Activated naive CD4-positive, alpha-beta T cell treated with anti-CD3 and anti-CD28 coated beads, Interleukin-2, amount 10 ng/mL, durations not matched to agents 7 days and 5 days (primary cell): ENCODE data around the gene PMP22.

Experiments used
- CTCF ChIA-PET: fragments of 350-600 bp; sonication (Branson Sonifier 250); formaldehyde crosslinking; loops from one replicate; lab custom pipeline; 2021; ENCODE audit warnings: antibody characterized with exemption; lab: Charles Lee
- DNase-seq: peaks from one replicate; pipeline ENCODE4 v3.0.0-alpha.2; 2020
- H3K27ac Mint-ChIP-seq: one replicate; pipeline ENCODE4 v1.8.0; 2021; ENCODE audit warnings: mild to moderate bottlenecking, moderate library complexity, mixed read lengths
- H3K27me3 Mint-ChIP-seq: one replicate; pipeline ENCODE4 v1.8.0; 2021; ENCODE audit warnings: mild to moderate bottlenecking, mixed read lengths
- H3K36me3 Mint-ChIP-seq: one replicate; pipeline ENCODE4 v1.8.0; 2021; ENCODE audit warnings: mixed read lengths
- H3K4me1 Mint-ChIP-seq: one replicate; pipeline ENCODE4 v1.8.0; 2021; ENCODE audit warnings: mixed read lengths
- H3K4me3 Mint-ChIP-seq: one replicate; pipeline ENCODE4 v1.8.0; 2021; ENCODE audit warnings: mild to moderate bottlenecking, moderate library complexity, mixed read lengths
- H3K9me3 Mint-ChIP-seq: one replicate; pipeline ENCODE4 v1.8.0; 2021; ENCODE audit warnings: mixed read lengths

The PMP22 gene

DNA sequence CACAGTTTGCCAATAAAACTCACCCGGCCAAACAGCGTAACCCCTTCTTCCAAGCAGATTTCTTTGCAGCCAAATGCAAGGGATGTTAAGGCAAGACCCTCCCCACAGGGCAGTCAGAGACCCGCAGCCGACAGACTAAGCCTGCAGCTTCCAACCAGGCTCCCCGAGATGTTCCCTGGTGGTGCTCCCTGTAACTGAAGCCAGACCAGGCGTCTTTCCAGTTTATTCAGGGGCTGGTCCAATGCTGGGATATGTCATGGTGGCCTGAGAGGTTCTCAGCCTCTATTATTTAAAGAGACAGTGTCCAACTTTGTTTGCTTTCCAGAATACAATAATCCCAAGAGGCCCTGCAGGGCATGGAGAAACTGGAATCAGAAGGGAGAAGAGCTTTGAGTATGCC is at the start of gene PMP22:
Gene PMP22 (minus strand): TSS at position 196 of the 400 bp plus-strand sequence. CDS start 4,599 bp downstream, outside the sequence.
- Mint-ChIP-seq H3K9me3 (no peaks in the 10 kb centered on the region), H3K4me3 (no peak within 1 kb of the TSS), H3K27ac (no peak within 1 kb of the TSS), H3K27me3 (peaks cover 71% of the 10 kb centered on the region), H3K4me1 (peaks cover 12% of the 10 kb centered on the region), H3K36me3 (no peaks in the 10 kb centered on the region)
- CTCF ChIA-PET = no interaction called here
- DNase-seq = no peak

DNA sequence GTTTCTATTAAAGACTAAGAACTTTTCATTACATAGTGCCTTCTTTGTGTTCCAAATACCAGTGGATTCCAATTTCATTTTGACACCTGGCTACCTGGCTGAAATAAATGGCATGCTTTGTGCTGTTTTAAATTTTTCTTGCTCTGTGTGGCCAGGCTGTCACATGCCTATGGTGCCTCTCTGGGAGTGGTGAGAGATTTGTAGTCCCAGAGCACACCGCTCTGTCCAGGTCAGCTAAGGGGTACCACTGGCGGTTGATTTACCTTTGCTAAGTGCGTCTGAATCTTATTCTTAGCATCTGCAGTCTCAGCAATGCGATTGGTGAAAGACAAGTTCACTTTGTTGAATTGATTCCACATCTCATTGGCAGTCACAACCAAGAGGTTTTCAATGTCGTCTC is 46.9 kb upstream of the PMP22 start:
- Mint-ChIP-seq H3K4me3 (no peak overlapping the region), H3K9me3 (no peaks in the 10 kb centered on the region), H3K36me3 (no peaks in the 10 kb centered on the region), H3K27me3 (peaks cover 5% of the 10 kb centered on the region), H3K27ac (no peak overlapping the region), H3K4me1 (no peaks in the 10 kb centered on the region)
- CTCF ChIA-PET = no interaction called here
- no peak for DNase-seq

DNA sequence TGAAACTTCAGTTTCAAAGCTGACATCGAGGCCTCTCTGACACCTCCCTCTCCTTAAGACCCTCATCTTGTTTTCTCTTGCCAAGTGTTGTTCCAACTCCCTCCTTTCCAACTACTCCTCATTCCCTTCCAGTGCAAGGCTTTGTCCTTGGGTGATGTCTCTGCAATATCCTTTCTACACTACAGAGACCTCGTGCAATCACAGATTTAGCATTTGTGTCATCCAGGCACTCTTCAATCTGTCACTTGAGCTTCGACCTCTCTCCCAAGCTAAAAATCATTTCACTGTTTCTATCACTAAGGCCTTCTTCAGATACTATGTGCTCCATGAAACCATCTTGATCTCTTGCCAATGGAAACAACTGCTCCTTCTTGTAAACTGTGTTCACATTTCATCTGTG is 44.7 kb upstream of the PMP22 start:
- CTCF ChIA-PET = no interaction called here
- Mint-ChIP-seq H3K36me3 (no peaks in the 10 kb centered on the region), H3K4me3 (no peak overlapping the region), H3K27ac (no peak overlapping the region), H3K9me3 (no peaks in the 10 kb centered on the region), H3K4me1 (peaks cover 2% of the 10 kb centered on the region), H3K27me3 (peaks cover 5% of the 10 kb centered on the region)
- no peak for DNase-seq

DNA sequence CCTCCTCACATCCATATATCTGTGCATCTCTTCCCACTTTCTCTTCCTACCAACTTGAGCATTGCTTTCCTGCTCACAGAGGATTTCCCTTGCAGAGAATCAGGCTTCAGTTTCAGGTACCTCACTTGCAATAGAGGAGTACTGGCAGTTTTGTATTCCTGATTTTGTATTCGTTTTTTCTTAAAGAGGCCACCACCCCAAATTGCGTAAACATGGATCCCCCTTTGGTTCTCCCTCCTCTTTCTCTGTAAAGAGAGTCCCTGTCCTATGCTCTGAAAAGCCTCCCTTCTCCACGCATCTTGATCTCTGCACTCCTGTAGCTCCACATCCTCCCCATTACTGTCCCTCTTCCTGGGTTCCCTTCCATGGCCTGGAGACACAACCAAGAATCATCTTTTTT is 44.1 kb upstream of the PMP22 start:
- Mint-ChIP-seq H3K4me1 (peaks cover 2% of the 10 kb centered on the region), H3K27me3 (peaks cover 3% of the 10 kb centered on the region), H3K9me3 (no peaks in the 10 kb centered on the region), H3K4me3 (no peak overlapping the region), H3K36me3 (no peaks in the 10 kb centered on the region), H3K27ac (no peak overlapping the region)
- DNase-seq = no peak
- CTCF ChIA-PET = no interaction called here

DNA sequence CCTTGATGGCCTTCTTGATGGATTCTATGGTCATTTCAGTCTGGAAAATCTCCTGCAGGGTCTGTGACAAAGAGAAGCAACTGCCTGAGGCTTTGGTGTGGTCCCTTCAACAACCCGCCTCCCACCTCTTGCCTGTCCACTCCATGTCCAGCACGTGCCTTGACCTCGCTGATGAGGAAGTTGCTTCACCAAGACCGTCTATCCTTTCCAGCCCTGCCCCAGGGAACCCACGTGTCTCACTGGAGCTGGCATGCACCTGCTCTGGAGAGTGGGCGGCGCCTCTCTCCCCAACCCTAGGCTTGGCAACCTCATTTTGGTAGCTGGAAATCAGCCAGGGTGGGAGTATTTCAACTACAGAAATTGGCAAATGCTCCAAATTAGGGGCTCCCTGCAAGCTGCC is 43.6 kb upstream of the PMP22 start:
- H3K27ac Mint-ChIP-seq = no peak overlapping the region
- peaks cover 2% of the 10 kb centered on the region for H3K4me1 Mint-ChIP-seq
- DNase-seq = no peak
- no peaks in the 10 kb centered on the region for H3K36me3 Mint-ChIP-seq
- CTCF ChIA-PET = no interaction called here
- H3K27me3 Mint-ChIP-seq = no peaks in the 10 kb centered on the region
- H3K9me3 Mint-ChIP-seq = no peaks in the 10 kb centered on the region
- no peak overlapping the region for H3K4me3 Mint-ChIP-seq

DNA sequence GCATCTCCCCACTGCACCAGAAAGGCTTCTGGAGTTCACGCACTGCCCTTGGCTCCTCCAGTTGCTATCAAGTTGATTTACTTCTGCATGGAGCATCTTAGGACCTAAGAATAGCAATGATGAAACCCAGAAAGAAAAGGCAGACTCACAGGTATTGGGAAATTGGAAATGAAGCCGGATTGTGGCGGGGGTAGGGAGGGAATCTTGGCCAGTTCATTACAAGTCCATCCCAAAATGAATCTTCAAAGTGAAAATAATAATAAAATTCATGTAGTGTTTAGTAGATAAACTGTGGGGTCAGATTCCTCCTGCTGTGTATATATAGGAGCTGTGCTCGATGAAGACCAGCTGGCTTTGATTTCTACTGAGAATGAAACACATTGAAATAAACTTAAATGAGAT is 42.6 kb upstream of the PMP22 start:
- peaks cover 2% of the 10 kb centered on the region for H3K4me1 Mint-ChIP-seq
- no peaks in the 10 kb centered on the region for H3K9me3 Mint-ChIP-seq
- no peak overlapping the region for H3K4me3 Mint-ChIP-seq
- CTCF ChIA-PET = no interaction called here
- H3K27me3 Mint-ChIP-seq = no peaks in the 10 kb centered on the region
- no peak for DNase-seq
- no peaks in the 10 kb centered on the region for H3K36me3 Mint-ChIP-seq
- no peak overlapping the region for H3K27ac Mint-ChIP-seq

DNA sequence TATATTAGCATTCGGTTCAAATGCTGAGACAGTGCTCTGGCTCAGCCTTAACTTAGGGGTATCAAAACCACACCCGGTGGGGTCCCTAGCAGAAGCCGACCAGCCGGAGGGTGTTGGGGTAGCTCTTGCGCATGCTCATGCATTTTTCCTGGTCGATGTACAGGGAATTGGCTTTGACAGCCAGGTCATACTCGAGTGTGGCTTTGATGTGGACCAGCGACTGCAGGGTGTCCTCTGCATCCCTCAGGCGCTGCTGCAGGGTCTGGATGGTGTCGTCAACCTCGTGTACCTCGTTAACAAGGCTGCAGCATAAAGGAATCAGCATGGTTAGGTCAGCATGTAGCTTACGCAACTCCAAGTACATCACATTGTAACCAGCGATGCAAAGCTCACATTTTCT is 38.7 kb upstream of the PMP22 start:
- no peak overlapping the region for H3K27ac Mint-ChIP-seq
- H3K9me3 Mint-ChIP-seq = no peaks in the 10 kb centered on the region
- H3K27me3 Mint-ChIP-seq = no peaks in the 10 kb centered on the region
- CTCF ChIA-PET = no interaction called here
- no peak overlapping the region for H3K4me3 Mint-ChIP-seq
- peaks cover 2% of the 10 kb centered on the region for H3K4me1 Mint-ChIP-seq
- H3K36me3 Mint-ChIP-seq = no peaks in the 10 kb centered on the region
- no peak for DNase-seq

DNA sequence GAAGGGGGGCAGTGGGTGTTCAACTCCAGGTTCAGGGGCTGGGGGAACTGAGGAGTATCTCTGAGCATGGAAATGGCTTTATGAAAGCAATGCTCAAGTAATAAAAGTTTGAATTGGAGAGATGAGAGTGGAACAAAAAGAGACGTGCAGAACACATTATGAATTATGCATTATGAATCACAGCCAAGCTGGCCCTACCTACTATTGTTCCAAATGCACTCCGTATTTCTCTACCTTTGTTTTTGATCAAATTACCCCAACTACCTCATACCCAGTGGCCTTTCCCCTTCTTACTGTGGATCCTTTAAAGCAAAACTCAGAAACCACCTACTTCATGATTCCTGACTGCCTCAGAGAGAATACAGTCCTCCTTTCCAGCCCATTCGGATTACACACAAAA is 38.1 kb upstream of the PMP22 start:
- H3K4me1 Mint-ChIP-seq = peaks cover 2% of the 10 kb centered on the region
- no peak overlapping the region for H3K27ac Mint-ChIP-seq
- CTCF ChIA-PET = no interaction called here
- no peaks in the 10 kb centered on the region for H3K27me3 Mint-ChIP-seq
- no peak for DNase-seq
- H3K36me3 Mint-ChIP-seq = no peaks in the 10 kb centered on the region
- no peaks in the 10 kb centered on the region for H3K9me3 Mint-ChIP-seq
- no peak overlapping the region for H3K4me3 Mint-ChIP-seq

DNA sequence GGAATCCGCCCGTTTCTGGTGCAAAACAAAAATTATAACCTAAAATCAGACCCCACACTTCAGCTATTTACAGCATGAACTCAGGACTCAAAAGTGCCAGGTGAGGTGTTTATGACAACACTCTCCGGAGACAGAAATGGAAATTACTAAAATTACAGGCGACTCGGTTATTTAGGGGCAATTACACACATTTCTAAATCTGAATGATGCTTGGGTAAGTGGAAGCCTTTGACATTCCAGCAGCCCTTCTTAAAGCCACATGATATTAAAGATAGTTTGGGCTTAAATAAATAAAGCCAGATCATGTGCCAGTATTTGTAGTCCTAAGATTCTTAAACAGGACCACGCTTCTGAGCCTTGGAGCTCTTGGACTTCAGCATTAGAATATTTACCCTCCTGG is 36.7 kb upstream of the PMP22 start:
- no peaks in the 10 kb centered on the region for H3K27me3 Mint-ChIP-seq
- H3K4me3 Mint-ChIP-seq = no peak overlapping the region
- H3K36me3 Mint-ChIP-seq = no peaks in the 10 kb centered on the region
- no peaks in the 10 kb centered on the region for H3K9me3 Mint-ChIP-seq
- CTCF ChIA-PET = no interaction called here
- H3K4me1 Mint-ChIP-seq = peaks cover 2% of the 10 kb centered on the region
- H3K27ac Mint-ChIP-seq = no peak overlapping the region
- DNase-seq = no peak

DNA sequence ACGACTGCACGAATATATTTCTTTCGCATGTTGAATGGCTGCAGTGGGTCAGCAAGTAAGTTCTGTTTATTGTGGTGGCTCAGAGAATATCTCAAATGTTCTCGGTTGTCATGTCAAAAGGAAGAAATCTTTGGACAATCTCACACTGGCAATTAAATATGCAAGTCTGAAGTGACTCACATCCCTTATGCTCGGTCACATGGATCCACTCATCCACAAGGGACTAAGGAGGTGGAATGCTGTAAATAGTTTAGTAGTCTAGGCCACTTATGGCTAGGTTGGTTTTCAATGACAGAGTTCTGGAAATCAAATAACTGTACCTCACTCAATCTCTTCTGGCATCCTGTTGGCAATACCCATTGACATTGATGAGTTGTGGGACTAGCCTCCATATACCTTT is 33.0 kb upstream of the PMP22 start:
- Mint-ChIP-seq H3K36me3 (no peaks in the 10 kb centered on the region), H3K4me1 (no peaks in the 10 kb centered on the region), H3K27me3 (no peaks in the 10 kb centered on the region), H3K27ac (no peak overlapping the region), H3K4me3 (no peak overlapping the region), H3K9me3 (no peaks in the 10 kb centered on the region)
- CTCF ChIA-PET = no interaction called here
- DNase-seq = no peak

DNA sequence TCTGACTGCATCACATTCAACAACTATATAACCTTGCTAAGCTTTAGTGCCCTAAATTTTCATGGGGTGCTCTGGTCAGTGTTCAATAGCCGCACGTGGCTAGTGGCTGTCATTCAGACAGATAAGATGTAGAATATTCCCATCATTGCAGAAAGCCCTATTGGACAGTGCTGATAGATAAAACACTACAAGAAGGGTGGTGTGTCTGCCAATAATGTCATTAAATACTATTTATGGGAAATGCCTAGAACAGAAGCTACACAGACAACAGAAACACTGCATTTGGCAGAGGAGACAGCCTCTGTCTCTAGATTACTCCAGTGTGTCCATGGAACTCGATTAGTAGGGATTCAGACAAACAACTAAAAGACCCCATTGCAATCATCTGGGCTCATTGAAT is 28.4 kb upstream of the PMP22 start:
- no peak for DNase-seq
- Mint-ChIP-seq H3K4me3 (no peak overlapping the region), H3K27me3 (peaks cover 3% of the 10 kb centered on the region), H3K4me1 (no peaks in the 10 kb centered on the region), H3K36me3 (no peaks in the 10 kb centered on the region), H3K9me3 (no peaks in the 10 kb centered on the region), H3K27ac (no peak overlapping the region)
- CTCF ChIA-PET = no interaction called here

DNA sequence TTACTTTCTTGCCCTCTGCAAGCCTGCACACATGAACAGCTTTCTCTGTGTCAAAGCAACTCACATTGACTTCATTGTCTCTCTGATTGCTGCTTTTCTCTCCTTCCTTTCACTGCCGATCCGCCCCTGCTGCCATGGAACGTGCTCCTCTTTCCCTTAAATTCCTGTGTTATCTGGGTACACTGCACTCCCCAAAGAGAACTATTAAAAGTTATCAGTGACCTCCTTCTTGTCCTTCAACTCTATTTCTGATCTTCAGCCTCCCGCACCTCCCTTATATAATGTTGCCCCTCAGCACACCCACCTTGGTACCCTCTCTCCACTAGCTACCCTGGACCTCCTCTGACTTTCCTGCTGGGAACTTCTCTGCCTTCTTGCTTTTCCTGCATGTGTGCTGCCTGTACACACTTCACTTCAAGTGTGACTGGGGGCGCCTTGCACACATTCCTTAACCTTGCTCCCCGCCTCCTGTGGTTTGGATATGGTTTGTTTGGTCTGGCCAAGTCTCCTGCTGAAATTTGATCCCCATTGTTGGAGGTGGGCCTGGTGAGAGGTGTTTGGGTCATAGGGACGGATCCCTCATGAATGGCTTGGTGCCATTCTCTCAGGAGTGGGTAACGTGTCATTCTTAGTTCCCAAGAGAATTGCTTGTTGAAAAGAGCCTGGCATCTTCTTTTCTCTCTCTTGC is 26.7 kb upstream of the PMP22 start:
- no peak overlapping the region for H3K27ac Mint-ChIP-seq
- DNase-seq = no peak
- no peaks in the 10 kb centered on the region for H3K4me1 Mint-ChIP-seq
- CTCF ChIA-PET = no interaction called here
- peaks cover 3% of the 10 kb centered on the region for H3K27me3 Mint-ChIP-seq
- no peaks in the 10 kb centered on the region for H3K36me3 Mint-ChIP-seq
- H3K4me3 Mint-ChIP-seq = no peak overlapping the region
- no peaks in the 10 kb centered on the region for H3K9me3 Mint-ChIP-seq

DNA sequence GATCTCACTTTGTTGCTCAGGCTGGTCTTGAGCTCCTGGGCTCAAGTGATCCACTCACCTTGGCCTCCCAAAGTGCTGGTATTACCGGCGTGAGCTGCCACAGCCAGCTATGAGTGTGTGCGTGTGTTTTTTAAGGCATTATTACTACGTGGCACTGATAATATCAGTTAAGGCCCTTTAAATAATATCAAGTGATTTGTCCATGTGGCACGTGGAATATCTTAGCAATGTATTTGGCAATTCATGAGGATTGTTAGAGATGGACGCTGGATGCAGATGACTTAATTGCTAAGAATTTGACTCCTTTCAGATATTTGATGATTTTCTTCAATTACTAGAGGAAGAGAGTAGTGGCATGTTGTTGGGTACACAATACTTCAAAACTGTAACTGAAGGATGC is 25.5 kb upstream of the PMP22 start:
- H3K4me3 Mint-ChIP-seq = no peak overlapping the region
- no peak for DNase-seq
- no peaks in the 10 kb centered on the region for H3K36me3 Mint-ChIP-seq
- H3K27ac Mint-ChIP-seq = no peak overlapping the region
- peaks cover 3% of the 10 kb centered on the region for H3K27me3 Mint-ChIP-seq
- no peaks in the 10 kb centered on the region for H3K4me1 Mint-ChIP-seq
- CTCF ChIA-PET = no interaction called here
- H3K9me3 Mint-ChIP-seq = no peaks in the 10 kb centered on the region

DNA sequence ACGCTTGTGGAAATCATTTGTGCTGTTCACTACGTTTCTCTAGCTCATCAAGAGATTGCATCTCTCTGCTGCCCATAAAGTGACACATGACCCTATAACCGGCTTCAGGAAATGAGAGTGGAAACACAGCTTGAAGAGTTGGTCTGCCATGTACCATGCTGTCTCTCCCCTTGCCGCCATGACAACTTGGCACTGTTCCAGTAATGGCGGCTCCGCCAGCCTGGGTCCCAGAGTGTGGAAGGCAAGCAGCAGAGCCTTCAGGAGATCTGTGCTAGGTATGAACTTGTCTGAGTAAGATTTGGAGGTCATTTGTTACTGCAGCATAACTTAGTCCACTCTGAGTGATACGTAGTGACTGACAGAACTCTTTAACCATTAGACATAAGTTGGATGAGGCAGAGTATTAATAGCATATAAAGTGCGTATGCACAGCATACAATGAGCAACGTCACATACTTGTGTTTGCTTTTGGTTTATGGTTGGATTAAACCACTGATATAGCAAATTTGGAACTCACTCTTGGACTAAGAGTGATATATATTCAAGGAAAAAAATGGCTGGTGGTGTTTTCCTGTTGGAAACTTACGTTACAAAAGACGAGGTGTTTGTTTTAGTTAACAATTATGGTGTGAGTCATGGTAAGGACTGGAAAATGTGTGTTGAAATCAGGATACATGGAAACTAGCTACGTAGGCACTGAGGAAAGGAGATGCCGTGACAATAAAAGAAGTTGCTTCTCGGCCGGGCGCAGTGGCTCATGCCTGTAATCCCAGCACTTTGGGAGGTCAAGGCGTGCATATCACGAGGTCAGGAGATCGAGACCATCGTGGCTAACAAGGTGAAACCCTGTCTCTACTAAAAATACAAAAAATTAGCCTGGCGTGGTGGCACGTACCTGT is 24.4 kb upstream of the PMP22 start:
- no peaks in the 10 kb centered on the region for H3K36me3 Mint-ChIP-seq
- CTCF ChIA-PET = no interaction called here
- DNase-seq = no peak
- H3K4me3 Mint-ChIP-seq = no peak overlapping the region
- H3K4me1 Mint-ChIP-seq = no peaks in the 10 kb centered on the region
- H3K9me3 Mint-ChIP-seq = no peaks in the 10 kb centered on the region
- H3K27me3 Mint-ChIP-seq = peaks cover 3% of the 10 kb centered on the region
- H3K27ac Mint-ChIP-seq = no peak overlapping the region

DNA sequence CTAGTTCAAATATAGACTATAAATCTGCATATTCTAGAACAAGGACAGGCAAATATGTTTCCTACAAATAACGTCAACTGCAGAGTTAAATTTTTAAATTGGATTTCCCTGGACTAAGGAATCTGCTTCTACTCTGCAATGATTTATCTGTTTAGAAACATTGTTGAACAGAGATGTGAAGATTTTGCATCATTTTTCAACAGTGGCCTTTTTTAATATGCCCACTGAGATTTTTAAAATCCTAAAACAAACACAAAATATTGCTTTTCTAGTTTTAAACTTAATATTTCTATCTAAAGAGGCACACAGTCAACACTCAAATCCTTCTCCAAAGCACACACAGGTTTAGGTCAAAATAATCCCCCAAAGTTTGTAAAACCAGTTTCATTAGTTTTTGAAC is 23.7 kb upstream of the PMP22 start:
- no peak overlapping the region for H3K27ac Mint-ChIP-seq
- H3K4me1 Mint-ChIP-seq = no peaks in the 10 kb centered on the region
- no peak for DNase-seq
- H3K4me3 Mint-ChIP-seq = no peak overlapping the region
- no peaks in the 10 kb centered on the region for H3K36me3 Mint-ChIP-seq
- H3K27me3 Mint-ChIP-seq = peaks cover 3% of the 10 kb centered on the region
- CTCF ChIA-PET = no interaction called here
- no peaks in the 10 kb centered on the region for H3K9me3 Mint-ChIP-seq
